Calu3 (cell line): Measurements from ENCODE around the gene ST6GALNAC1. TPM values are rescaled to one million over a fixed set of nuclear protein-coding genes. Genes with fewer than 3 reads are reported as not detected.

Experiments used
- BruUV-seq: library from RNA; stranded (reverse); fragments of 400-500 nt; replicated peaks from 2 replicates; lab custom pipeline; 2021; lab: Mats Ljungman, UMichigan
- CTCF ChIA-PET: fragments of 300-600 bp; sonication (Branson Sonifier 250); formaldehyde crosslinking; loops from one replicate; lab custom pipeline; 2022; ENCODE audit warnings: antibody characterized with exemption; lab: Charles Lee
- DNase-seq: peaks from one replicate; pipeline ENCODE4 v3.0.0; 2022
- H3K27ac Mint-ChIP-seq: one replicate; pipeline ENCODE4 v1.8.0; 2022; ENCODE audit warnings: mixed read lengths; ENCODE audit not compliant: unreplicated experiment
- H3K27me3 Mint-ChIP-seq: one replicate; pipeline ENCODE4 v1.8.0; 2022; ENCODE audit warnings: mixed read lengths; ENCODE audit not compliant: unreplicated experiment
- H3K36me3 Mint-ChIP-seq: one replicate; pipeline ENCODE4 v1.8.0; 2022; ENCODE audit warnings: mild to moderate bottlenecking, moderate library complexity, mixed read lengths; ENCODE audit not compliant: insufficient read depth, unreplicated experiment
- H3K4me1 Mint-ChIP-seq: one replicate; pipeline ENCODE4 v1.8.0; 2022; ENCODE audit warnings: mild to moderate bottlenecking, low read depth, mixed read lengths; ENCODE audit not compliant: unreplicated experiment
- H3K4me3 Mint-ChIP-seq: one replicate; pipeline ENCODE4 v1.8.0; 2022; ENCODE audit warnings: mild to moderate bottlenecking, low read depth, moderate library complexity, mixed read lengths; ENCODE audit not compliant: unreplicated experiment
- H3K9me3 Mint-ChIP-seq: one replicate; pipeline ENCODE4 v1.8.0; 2022; ENCODE audit warnings: low read depth, mixed read lengths; ENCODE audit not compliant: unreplicated experiment
- CTCF ChIP-seq: fragments of 200-600 bp; IDR thresholded peaks from one replicate; pipeline ENCODE4 v1.8.0; 2022; ENCODE audit warnings: antibody characterized with exemption; ENCODE audit not compliant: unreplicated experiment
- intact Hi-C: fragments of 100-400 bp; cut with micrococcal nuclease; formaldehyde crosslinking; loops from one replicate; pipeline ENCODE4 v1.10.0; 2022; ENCODE audit not compliant: unreplicated experiment
- total RNA-seq: library from RNA; stranded (reverse); gene quantifications from 2 replicates; pipeline ENCODE4 v1.2.3, GENCODE V29; 2022

Gene ST6GALNAC1
- total RNA-seq, 1 experiment from 2014 or later: 52.4 TPM

DNA sequence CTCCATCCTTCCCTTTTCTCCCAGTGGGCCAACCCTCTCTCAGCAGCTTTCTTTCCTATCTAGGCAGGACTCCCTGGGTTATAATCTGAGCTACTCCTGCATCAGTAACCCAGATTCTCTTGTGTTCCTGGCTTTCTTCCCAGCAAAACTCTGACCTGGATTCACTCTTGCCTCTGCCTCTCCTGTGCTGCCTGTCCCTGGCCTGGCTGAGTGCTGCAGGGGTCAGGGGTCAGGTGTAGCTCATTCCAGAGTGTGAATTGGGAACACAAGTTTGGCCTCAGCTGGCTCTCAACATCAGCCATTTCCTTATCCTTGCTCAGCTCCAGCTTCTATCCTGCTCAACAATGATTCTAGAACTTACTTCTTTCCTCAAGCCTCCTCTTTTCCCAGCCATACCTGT, 55.4 kb downstream of the ST6GALNAC1 start:
- Mint-ChIP-seq H3K4me3 (no peak overlapping the region), H3K27ac (no peak overlapping the region), H3K9me3 (no peaks in the 10 kb centered on the region), H3K4me1 (peaks cover 12% of the 10 kb centered on the region), H3K27me3 (peaks cover 10% of the 10 kb centered on the region), H3K36me3 (peaks cover 29% of the 10 kb centered on the region)
- DNase-seq: no peak
- CTCF ChIA-PET: interaction anchor here (0.6 to 1.6 kb wide), 4 partner anchors 10 to 486 kb away, joined by 4 to 8 read pairs (median 4); no protein-coding TSS in a partner anchor
- intact Hi-C loops: no loop called here
- no TSS peak for BruUV-seq
- no peak for TF ChIP-seq CTCF

DNA sequence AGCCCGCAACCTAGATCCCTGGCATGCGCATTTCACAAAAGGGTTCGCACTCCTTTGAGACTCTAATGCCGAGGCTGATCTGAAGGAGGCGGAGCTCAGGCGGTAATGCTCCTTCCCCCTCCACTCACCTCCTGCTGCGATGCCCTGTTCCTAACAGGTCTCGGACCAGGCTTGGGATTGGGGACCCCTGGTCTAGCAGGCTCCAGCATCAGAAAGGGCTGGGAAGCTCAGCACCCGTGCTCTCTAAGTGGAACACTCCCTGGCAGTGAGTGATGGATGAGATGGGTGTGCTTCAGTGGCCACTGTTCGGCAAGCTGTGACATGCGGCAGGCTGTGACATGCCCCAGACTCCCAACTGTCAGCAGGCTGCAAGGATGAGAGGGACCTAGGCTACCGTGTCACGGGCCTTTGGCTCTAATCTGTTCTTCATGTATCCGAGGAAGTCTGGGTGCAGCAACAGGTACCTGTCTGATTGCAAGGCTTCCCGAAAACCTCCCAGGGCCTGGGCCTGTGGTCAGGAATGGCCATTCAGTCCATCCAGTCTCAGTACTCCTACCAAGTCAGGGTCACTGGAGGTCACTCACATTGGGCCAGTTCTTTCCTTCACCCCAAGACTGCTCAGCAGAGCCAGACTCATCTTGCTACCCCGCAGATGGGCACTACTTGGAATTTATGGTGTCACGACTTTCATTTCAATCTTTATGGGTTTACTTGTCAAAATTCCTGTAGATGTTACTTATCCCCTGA, 56.6 kb downstream of the ST6GALNAC1 start:
- DNase-seq: no peak
- H3K27ac Mint-ChIP-seq: no peak overlapping the region
- intact Hi-C loops: no loop called here
- H3K4me1 Mint-ChIP-seq: peaks cover 9% of the 10 kb centered on the region
- no peaks in the 10 kb centered on the region for H3K9me3 Mint-ChIP-seq
- peaks cover 34% of the 10 kb centered on the region for H3K36me3 Mint-ChIP-seq
- H3K27me3 Mint-ChIP-seq: peaks cover 10% of the 10 kb centered on the region
- CTCF ChIA-PET: interaction anchor here (0.6 to 1.6 kb wide), 8 partner anchors 11 to 94 kb away, joined by 3 to 7 read pairs (median 4); no protein-coding TSS in a partner anchor
- peak overlapping the region; percentile 78 for H3K4me3 Mint-ChIP-seq
- no TSS peak for BruUV-seq
- TF ChIP-seq CTCF: no peak

- Mint-ChIP-seq H3K4me3 (peak within 1 kb of the TSS; percentile 78), H3K27me3 (peaks cover 10% of the 10 kb centered on the region), H3K4me1 (peaks cover 9% of the 10 kb centered on the region), H3K27ac (no peak within 1 kb of the TSS), H3K9me3 (no peaks in the 10 kb centered on the region), H3K36me3 (peaks cover 34% of the 10 kb centered on the region)
- CTCF ChIA-PET: interaction anchor here (1.0 to 2.1 kb wide), 7 partner anchors 19 to 95 kb away, joined by 3 to 12 read pairs (median 5); no protein-coding TSS in a partner anchor
- DNase-seq: peak; percentile 86
- intact Hi-C loops: no loop called here
- BruUV-seq: no TSS peak
- no peak for TF ChIP-seq CTCF
Observed at GRCh38 chr17:76585649-76586593, 57.6 kb downstream of the ST6GALNAC1 start, which contains the start of gene ST6GALNAC2. Gene ST6GALNAC2 (minus strand): TSS chr17:76585860. CDS start chr17:76585808, 52 bp downstream.

DNA sequence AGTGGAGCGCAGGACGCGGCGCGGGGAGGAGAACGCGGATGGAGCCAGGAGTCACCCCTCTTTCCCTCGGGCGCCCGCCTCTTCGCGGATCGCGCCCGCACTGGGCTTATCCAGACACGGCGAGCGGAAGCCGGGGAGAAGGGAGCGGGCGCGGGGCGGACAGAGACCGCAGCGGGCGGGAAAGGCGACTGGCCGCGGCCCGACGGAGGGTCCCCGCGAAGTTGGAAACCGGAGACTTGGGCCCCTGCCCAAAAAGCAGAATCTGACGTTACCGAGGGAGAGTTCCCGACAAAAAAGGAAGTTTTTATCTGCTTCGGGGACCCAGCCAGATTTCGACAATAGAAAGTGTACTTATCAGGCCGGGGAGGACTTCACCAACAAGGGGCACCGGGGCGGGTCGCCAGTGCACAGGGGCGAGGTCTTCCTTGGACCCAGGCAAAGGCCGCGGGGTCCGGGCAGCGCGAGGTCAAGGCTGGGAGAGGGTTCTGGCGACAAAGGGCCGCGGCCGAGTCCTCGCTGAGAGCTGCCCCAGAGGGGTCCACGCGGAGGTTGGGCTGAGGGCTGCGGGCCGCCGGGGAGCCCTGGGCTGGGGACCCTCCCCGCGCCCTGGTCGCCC, 58.4 kb downstream of the ST6GALNAC1 start:
- Mint-ChIP-seq H3K27me3 (peaks cover 10% of the 10 kb centered on the region), H3K4me3 (peak overlapping the region; percentile 78), H3K27ac (no peak overlapping the region), H3K4me1 (peaks cover 9% of the 10 kb centered on the region), H3K36me3 (peaks cover 34% of the 10 kb centered on the region), H3K9me3 (no peaks in the 10 kb centered on the region)
- intact Hi-C loops: no loop called here
- CTCF ChIA-PET: interaction anchor here (1.2 to 2.1 kb wide), 5 partner anchors 16 to 96 kb away, joined by 4 to 12 read pairs (median 7); a partner anchor contains a TSS
- BruUV-seq: no TSS peak
- peak; percentile 39 for DNase-seq
- no peak for TF ChIP-seq CTCF
